ENCODE data around the gene DDT. TPM values are rescaled to one million over a fixed set of nuclear protein-coding genes. Genes with fewer than 3 reads are reported as not detected.

DDT gene
- total RNA-seq, 1 donor from 2014 or later, result 107 TPM

GRCh38 chr22:24007253-24008021 lies 33.2 kb upstream of the DDT start:
- Mint-ChIP-seq H3K27me3 (no peaks in the 10 kb centered on the region), H3K9me3 (no peaks in the 10 kb centered on the region), H3K4me1 (peaks cover 13% of the 10 kb centered on the region), H3K36me3 (ENCODE audit: low read depth) (peaks cover 2% of the 10 kb centered on the region), H3K27ac (no peak overlapping the region), H3K4me3 (no peak overlapping the region)
- intact Hi-C loops (cut with micrococcal nuclease), result no loop called here
- ATAC-seq (ENCODE audit: low read depth), result no peak
- TF ChIP-seq, protein P1, sequence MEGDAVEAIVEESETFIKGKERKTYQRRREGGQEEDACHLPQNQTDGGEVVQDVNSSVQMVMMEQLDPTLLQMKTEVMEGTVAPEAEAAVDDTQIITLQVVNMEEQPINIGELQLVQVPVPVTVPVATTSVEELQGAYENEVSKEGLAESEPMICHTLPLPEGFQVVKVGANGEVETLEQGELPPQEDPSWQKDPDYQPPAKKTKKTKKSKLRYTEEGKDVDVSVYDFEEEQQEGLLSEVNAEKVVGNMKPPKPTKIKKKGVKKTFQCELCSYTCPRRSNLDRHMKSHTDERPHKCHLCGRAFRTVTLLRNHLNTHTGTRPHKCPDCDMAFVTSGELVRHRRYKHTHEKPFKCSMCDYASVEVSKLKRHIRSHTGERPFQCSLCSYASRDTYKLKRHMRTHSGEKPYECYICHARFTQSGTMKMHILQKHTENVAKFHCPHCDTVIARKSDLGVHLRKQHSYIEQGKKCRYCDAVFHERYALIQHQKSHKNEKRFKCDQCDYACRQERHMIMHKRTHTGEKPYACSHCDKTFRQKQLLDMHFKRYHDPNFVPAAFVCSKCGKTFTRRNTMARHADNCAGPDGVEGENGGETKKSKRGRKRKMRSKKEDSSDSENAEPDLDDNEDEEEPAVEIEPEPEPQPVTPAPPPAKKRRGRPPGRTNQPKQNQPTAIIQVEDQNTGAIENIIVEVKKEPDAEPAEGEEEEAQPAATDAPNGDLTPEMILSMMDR (IDR thresholded peaks at IDR 0.05), result no peak
- no peak for DNase-seq
- ChIA-PET POLR2A (no interaction called here), CTCF (no interaction called here)

GRCh38 chr22:24006914-24007214 lies 32.6 kb upstream of the DDT start:
- POLR2A ChIA-PET, result no interaction called here

GRCh38 chr22:24006207-24006913 lies 32.1 kb upstream of the DDT start:
- CTCF ChIA-PET, result no interaction called here
- intact Hi-C loops (cut with micrococcal nuclease), result no loop called here

More at GRCh38 chr22:24006914-24007214, 32.6 kb upstream of the DDT start:
- no peaks in the 10 kb centered on the region for H3K9me3 Mint-ChIP-seq
- ATAC-seq (ENCODE audit: low read depth) (no peak), DNase-seq (no peak)
- CTCF ChIA-PET, result no interaction called here
- H3K27me3 Mint-ChIP-seq, result no peaks in the 10 kb centered on the region
- no peak overlapping the region for H3K4me3 Mint-ChIP-seq
- H3K36me3 Mint-ChIP-seq (ENCODE audit: low read depth), result peaks cover 2% of the 10 kb centered on the region
- TF ChIP-seq, protein P1 (IDR thresholded peaks at IDR 0.05), result no peak
- H3K4me1 Mint-ChIP-seq, result peaks cover 10% of the 10 kb centered on the region
- no peak overlapping the region for H3K27ac Mint-ChIP-seq
- intact Hi-C loops (cut with micrococcal nuclease), result no loop called here

GRCh38 chr22:24005201-24005600 lies 31.0 kb upstream of the DDT start, which contains the start of gene GSTT4:
TSS of gene GSTT4 (minus strand) at chr22:24005453. CDS start at chr22:24005356, 97 bp downstream.
- H3K36me3 Mint-ChIP-seq (ENCODE audit: low read depth), result no peaks in the 10 kb centered on the region
- POLR2A ChIA-PET, result interaction anchor here (0.5 kb wide), 1 partner anchor 558 kb away, joined by 4 read pairs; no protein-coding TSS in a partner anchor
- intact Hi-C loops (cut with micrococcal nuclease), result no loop called here
- no peak within 1 kb of the TSS for H3K27ac Mint-ChIP-seq
- TF ChIP-seq, protein P1 (IDR thresholded peaks at IDR 0.05), result no peak
- H3K4me1 Mint-ChIP-seq, result peaks cover 1% of the 10 kb centered on the region
- no peaks in the 10 kb centered on the region for H3K27me3 Mint-ChIP-seq
- CTCF ChIA-PET, result no interaction called here
- H3K4me3 Mint-ChIP-seq, result no peak within 1 kb of the TSS
- no peaks in the 10 kb centered on the region for H3K9me3 Mint-ChIP-seq
- DNase-seq (no peak), ATAC-seq (ENCODE audit: low read depth) (no peak)

More at GRCh38 chr22:24006207-24006913, 32.1 kb upstream of the DDT start:
- Mint-ChIP-seq H3K36me3 (ENCODE audit: low read depth) (peaks cover 2% of the 10 kb centered on the region), H3K27me3 (no peaks in the 10 kb centered on the region), H3K9me3 (no peaks in the 10 kb centered on the region), H3K4me3 (no peak overlapping the region), H3K27ac (no peak overlapping the region), H3K4me1 (peaks cover 7% of the 10 kb centered on the region)
- DNase-seq (no peak), ATAC-seq (ENCODE audit: low read depth) (no peak)
- TF ChIP-seq, protein P1 (IDR thresholded peaks at IDR 0.05), result no peak
- POLR2A ChIA-PET, result no interaction called here

GRCh38 chr22:24003887-24004286 lies 29.6 kb upstream of the DDT start:
- Mint-ChIP-seq H3K27ac (no peak overlapping the region), H3K36me3 (ENCODE audit: low read depth) (no peaks in the 10 kb centered on the region), H3K4me3 (no peak overlapping the region), H3K9me3 (no peaks in the 10 kb centered on the region), H3K4me1 (no peaks in the 10 kb centered on the region), H3K27me3 (no peaks in the 10 kb centered on the region)
- intact Hi-C loops (cut with micrococcal nuclease), result no loop called here
- POLR2A ChIA-PET, result no interaction called here
- CTCF ChIA-PET, result no interaction called here
- TF ChIP-seq, protein P1 (IDR thresholded peaks at IDR 0.05), result no peak
- DNase-seq, result no peak
- ATAC-seq (ENCODE audit: low read depth), result no peak

All from activated B cell treated with CpG ODN at 0.5 μM for 24 hours (primary cell).